ENCODE results near the gene ARL15. TPM values are rescaled to one million over a fixed set of nuclear protein-coding genes. Genes with fewer than 3 reads are reported as not detected.
A peak's percentile ranks its signal among the peaks of the same experiment; 100 is the strongest.

The ARL15 gene
- total RNA-seq, 2 experiments from 2014 or later: 10.6 to 12.3 TPM

- Mint-ChIP-seq H3K27me3 (ENCODE audit: low read depth) (peaks cover 23% of the 10 kb centered on the region), H3K36me3 (ENCODE audit: low read depth) (no peaks in the 10 kb centered on the region), H3K4me3 (peak overlapping the region; percentile 91), H3K27ac (peak overlapping the region; percentile 92), H3K9me3 (ENCODE audit: insufficient read depth) (no peaks in the 10 kb centered on the region), H3K4me1 (ENCODE audit: low read depth) (peaks cover 20% of the 10 kb centered on the region)
- DNase-seq (no peak), ATAC-seq (no peak)
- CTCF ChIA-PET: interaction anchor here (0.6 to 2.8 kb wide), 14 partner anchors 12 to 1436 kb away, joined by 3 to 25 read pairs (median 6); no protein-coding TSS in a partner anchor
- POLR2A ChIA-PET: interaction anchor here (0.6 to 2.4 kb wide), 5 partner anchors 10 to 1103 kb away, joined by 3 to 12 read pairs (median 3); no protein-coding TSS in a partner anchor
Observed at GRCh38 chr5:54311176-54311677, 854 bp upstream of the ARL15 start.

GRCh38 chr5:54309691-54310432 lies 511 bp downstream of the ARL15 start:
- peaks cover 20% of the 10 kb centered on the region for H3K4me1 Mint-ChIP-seq (ENCODE audit: low read depth)
- ATAC-seq (peak; percentile 27), DNase-seq (peak; percentile 48)
- CTCF ChIA-PET: interaction anchor here (0.7 to 2.8 kb wide), 8 partner anchors 17 to 585 kb away, joined by 3 to 25 read pairs (median 8); partner anchors contain the start of gene SNX18
- H3K9me3 Mint-ChIP-seq (ENCODE audit: insufficient read depth): no peaks in the 10 kb centered on the region
- peak overlapping the region; percentile 91 for H3K4me3 Mint-ChIP-seq
- POLR2A ChIA-PET: interaction anchor here (0.6 to 2.4 kb wide), 5 partner anchors 14 to 1322 kb away, joined by 3 to 12 read pairs (median 3); no protein-coding TSS in a partner anchor
- H3K27ac Mint-ChIP-seq: peak overlapping the region; percentile 92
- no peaks in the 10 kb centered on the region for H3K36me3 Mint-ChIP-seq (ENCODE audit: low read depth)
- H3K27me3 Mint-ChIP-seq (ENCODE audit: low read depth): peaks cover 12% of the 10 kb centered on the region

- H3K4me1 Mint-ChIP-seq (ENCODE audit: low read depth): peaks cover 20% of the 10 kb centered on the region
- ATAC-seq (no peak), DNase-seq (no peak)
- H3K27ac Mint-ChIP-seq: no peak overlapping the region
- no peaks in the 10 kb centered on the region for H3K36me3 Mint-ChIP-seq (ENCODE audit: low read depth)
- ChIA-PET POLR2A (no interaction called here), CTCF (interaction anchor here (1.3 to 2.5 kb wide), 2 partner anchors 66 to 558 kb away, joined by 3 to 13 read pairs; no protein-coding TSS in a partner anchor)
- H3K27me3 Mint-ChIP-seq (ENCODE audit: low read depth): peaks cover 8% of the 10 kb centered on the region
- H3K9me3 Mint-ChIP-seq (ENCODE audit: insufficient read depth): no peaks in the 10 kb centered on the region
- H3K4me3 Mint-ChIP-seq: peak overlapping the region; percentile 91
Observed at GRCh38 chr5:54309276-54309675, 1.1 kb downstream of the ARL15 start.

GRCh38 chr5:54307583-54307982 lies 2.8 kb downstream of the ARL15 start:
- ATAC-seq (no peak), DNase-seq (no peak)
- CTCF ChIA-PET: no interaction called here
- H3K36me3 Mint-ChIP-seq (ENCODE audit: low read depth): no peaks in the 10 kb centered on the region
- no peak overlapping the region for H3K4me3 Mint-ChIP-seq
- peaks cover under 1% of the 10 kb centered on the region for H3K27me3 Mint-ChIP-seq (ENCODE audit: low read depth)
- no peaks in the 10 kb centered on the region for H3K9me3 Mint-ChIP-seq (ENCODE audit: insufficient read depth)
- H3K27ac Mint-ChIP-seq: no peak overlapping the region
- H3K4me1 Mint-ChIP-seq (ENCODE audit: low read depth): peaks cover 23% of the 10 kb centered on the region
- POLR2A ChIA-PET: no interaction called here

GRCh38 chr5:54306893-54307292 lies 3.5 kb downstream of the ARL15 start:
- Mint-ChIP-seq H3K4me1 (ENCODE audit: low read depth) (peaks cover 23% of the 10 kb centered on the region), H3K36me3 (ENCODE audit: low read depth) (no peaks in the 10 kb centered on the region), H3K27me3 (ENCODE audit: low read depth) (no peaks in the 10 kb centered on the region), H3K27ac (no peak overlapping the region), H3K9me3 (ENCODE audit: insufficient read depth) (no peaks in the 10 kb centered on the region), H3K4me3 (no peak overlapping the region)
- ATAC-seq: no peak
- DNase-seq: no peak
- ChIA-PET POLR2A (no interaction called here), CTCF (no interaction called here)

GRCh38 chr5:54305737-54306136 lies 4.6 kb downstream of the ARL15 start:
- H3K36me3 Mint-ChIP-seq (ENCODE audit: low read depth): no peaks in the 10 kb centered on the region
- no peak overlapping the region for H3K4me3 Mint-ChIP-seq
- no peak for ATAC-seq
- no peaks in the 10 kb centered on the region for H3K9me3 Mint-ChIP-seq (ENCODE audit: insufficient read depth)
- no peak for DNase-seq
- peaks cover 24% of the 10 kb centered on the region for H3K4me1 Mint-ChIP-seq (ENCODE audit: low read depth)
- ChIA-PET CTCF (no interaction called here), POLR2A (no interaction called here)
- H3K27ac Mint-ChIP-seq: no peak overlapping the region
- H3K27me3 Mint-ChIP-seq (ENCODE audit: low read depth): no peaks in the 10 kb centered on the region

GRCh38 chr5:54304040-54304439 lies 6.3 kb downstream of the ARL15 start:
- Mint-ChIP-seq H3K4me3 (no peak overlapping the region), H3K9me3 (ENCODE audit: insufficient read depth) (no peaks in the 10 kb centered on the region), H3K36me3 (ENCODE audit: low read depth) (no peaks in the 10 kb centered on the region), H3K27me3 (ENCODE audit: low read depth) (no peaks in the 10 kb centered on the region), H3K27ac (no peak overlapping the region), H3K4me1 (ENCODE audit: low read depth) (peaks cover 15% of the 10 kb centered on the region)
- ChIA-PET CTCF (no interaction called here), POLR2A (no interaction called here)
- DNase-seq (no peak), ATAC-seq (no peak)

- no peaks in the 10 kb centered on the region for H3K27me3 Mint-ChIP-seq (ENCODE audit: low read depth)
- H3K4me1 Mint-ChIP-seq (ENCODE audit: low read depth): peaks cover 13% of the 10 kb centered on the region
- POLR2A ChIA-PET: no interaction called here
- H3K9me3 Mint-ChIP-seq (ENCODE audit: insufficient read depth): no peaks in the 10 kb centered on the region
- no peak for DNase-seq
- H3K4me3 Mint-ChIP-seq: no peak overlapping the region
- no peaks in the 10 kb centered on the region for H3K36me3 Mint-ChIP-seq (ENCODE audit: low read depth)
- CTCF ChIA-PET: interaction anchor here (1.5 kb wide), 1 partner anchor 68 kb away, joined by 3 read pairs; no protein-coding TSS in a partner anchor
- no peak overlapping the region for H3K27ac Mint-ChIP-seq
- no peak for ATAC-seq
Observed at GRCh38 chr5:54302267-54302687, 8.1 kb downstream of the ARL15 start.

GRCh38 chr5:54301849-54302248 lies 8.5 kb downstream of the ARL15 start:
- Mint-ChIP-seq H3K36me3 (ENCODE audit: low read depth) (no peaks in the 10 kb centered on the region), H3K4me3 (no peak overlapping the region), H3K27me3 (ENCODE audit: low read depth) (no peaks in the 10 kb centered on the region), H3K27ac (no peak overlapping the region), H3K4me1 (ENCODE audit: low read depth) (peaks cover 13% of the 10 kb centered on the region), H3K9me3 (ENCODE audit: insufficient read depth) (no peaks in the 10 kb centered on the region)
- POLR2A ChIA-PET: no interaction called here
- ATAC-seq (no peak), DNase-seq (no peak)
- CTCF ChIA-PET: interaction anchor here (1.5 kb wide), 1 partner anchor 68 kb away, joined by 3 read pairs; no protein-coding TSS in a partner anchor

- ChIA-PET POLR2A (interaction anchor here (1.3 kb wide), 1 partner anchor 11 kb away, joined by 4 read pairs; no protein-coding TSS in a partner anchor), CTCF (interaction anchor here (1.5 kb wide), 1 partner anchor 67 kb away, joined by 3 read pairs; no protein-coding TSS in a partner anchor)
- no peak overlapping the region for H3K4me3 Mint-ChIP-seq
- no peaks in the 10 kb centered on the region for H3K9me3 Mint-ChIP-seq (ENCODE audit: insufficient read depth)
- H3K27me3 Mint-ChIP-seq (ENCODE audit: low read depth): no peaks in the 10 kb centered on the region
- no peaks in the 10 kb centered on the region for H3K36me3 Mint-ChIP-seq (ENCODE audit: low read depth)
- H3K27ac Mint-ChIP-seq: no peak overlapping the region
- no peak for DNase-seq
- peaks cover 13% of the 10 kb centered on the region for H3K4me1 Mint-ChIP-seq (ENCODE audit: low read depth)
- no peak for ATAC-seq
Observed at GRCh38 chr5:54301220-54301619, 9.2 kb downstream of the ARL15 start.

GRCh38 chr5:54298947-54299346 lies 11.4 kb downstream of the ARL15 start:
- Mint-ChIP-seq H3K27ac (no peak overlapping the region), H3K9me3 (ENCODE audit: insufficient read depth) (no peaks in the 10 kb centered on the region), H3K4me3 (no peak overlapping the region), H3K27me3 (ENCODE audit: low read depth) (no peaks in the 10 kb centered on the region), H3K4me1 (ENCODE audit: low read depth) (peaks cover 13% of the 10 kb centered on the region), H3K36me3 (ENCODE audit: low read depth) (no peaks in the 10 kb centered on the region)
- ATAC-seq (no peak), DNase-seq (no peak)
- ChIA-PET CTCF (no interaction called here), POLR2A (no interaction called here)

- no peak for ATAC-seq
- Mint-ChIP-seq H3K27ac (no peak overlapping the region), H3K4me3 (no peak overlapping the region), H3K36me3 (ENCODE audit: low read depth) (no peaks in the 10 kb centered on the region), H3K4me1 (ENCODE audit: low read depth) (peaks cover 7% of the 10 kb centered on the region), H3K27me3 (ENCODE audit: low read depth) (no peaks in the 10 kb centered on the region), H3K9me3 (ENCODE audit: insufficient read depth) (no peaks in the 10 kb centered on the region)
- ChIA-PET CTCF (no interaction called here), POLR2A (no interaction called here)
- no peak for DNase-seq
Observed at GRCh38 chr5:54296386-54296785, 14.0 kb downstream of the ARL15 start.
